GM18907 (cell line): ENCODE results near the gene ZNF284.
A peak's percentile ranks its signal among the peaks of the same experiment; 100 is the strongest.

Experiments used
- ATAC-seq: cut with Tn5 transposase; IDR thresholded peaks from one replicate; pipeline ENCODE4 v1.9.1; 2021; ENCODE audit warnings: mild to moderate bottlenecking, moderate library complexity; ENCODE audit not compliant: unreplicated experiment

ZNF284 gene

DNA sequence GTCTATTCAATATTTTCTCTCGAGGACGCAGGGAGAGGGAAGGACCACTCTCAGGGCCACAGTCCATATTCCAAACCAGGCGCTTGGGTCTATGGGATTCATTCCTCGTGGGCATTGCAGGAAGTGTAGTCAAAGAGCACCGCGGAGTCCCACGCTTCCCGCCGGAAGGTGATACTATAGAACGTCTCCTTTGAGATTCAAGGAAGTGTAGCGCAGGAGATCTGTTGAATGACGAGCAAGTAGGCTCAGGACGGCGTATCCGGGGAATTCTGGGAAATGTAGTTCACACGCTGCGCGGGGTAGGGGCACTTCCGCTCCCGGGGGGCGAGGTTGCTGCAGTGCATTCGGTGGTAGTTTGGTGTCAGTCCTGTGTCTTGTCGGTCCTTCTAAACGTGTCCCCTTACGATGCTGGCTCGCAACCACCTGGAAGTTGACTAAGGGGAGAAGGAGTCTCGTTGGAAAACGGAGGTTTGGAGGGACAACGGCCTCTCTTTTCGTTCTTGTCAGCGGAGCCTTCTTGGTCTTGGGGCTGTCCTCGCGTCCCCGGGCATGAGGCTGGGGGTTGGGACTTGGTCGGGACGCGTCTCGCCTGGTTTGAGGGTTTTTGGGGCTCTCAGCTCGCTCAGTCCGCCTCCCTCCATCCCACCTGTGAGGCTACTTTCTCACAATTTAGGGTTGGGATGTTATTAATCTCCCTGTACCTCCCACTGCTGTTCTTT lies at the start of gene ZNF284:
Gene ZNF284 (plus strand): TSS at position 336 of the 719 bp plus-strand sequence. CDS start 4,231 bp downstream, outside the sequence.
- ATAC-seq = peak; percentile 93

DNA sequence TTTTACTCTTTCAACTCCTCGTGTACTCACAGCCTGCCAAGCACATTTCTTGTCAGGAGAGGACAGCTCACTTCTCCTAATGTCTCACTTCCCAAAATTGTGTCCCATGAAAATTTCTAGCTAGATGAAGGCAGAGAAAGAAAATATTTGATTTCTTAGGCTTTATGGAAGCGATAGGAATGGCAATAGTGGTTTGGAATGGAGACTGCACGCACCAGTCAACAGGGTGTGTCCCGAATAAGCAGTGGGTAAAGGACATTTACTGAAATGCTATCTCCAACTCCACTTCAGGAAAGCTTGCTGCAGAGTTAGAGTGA lies 47.1 kb upstream of the ZNF284 start:
- no peak for ATAC-seq

DNA sequence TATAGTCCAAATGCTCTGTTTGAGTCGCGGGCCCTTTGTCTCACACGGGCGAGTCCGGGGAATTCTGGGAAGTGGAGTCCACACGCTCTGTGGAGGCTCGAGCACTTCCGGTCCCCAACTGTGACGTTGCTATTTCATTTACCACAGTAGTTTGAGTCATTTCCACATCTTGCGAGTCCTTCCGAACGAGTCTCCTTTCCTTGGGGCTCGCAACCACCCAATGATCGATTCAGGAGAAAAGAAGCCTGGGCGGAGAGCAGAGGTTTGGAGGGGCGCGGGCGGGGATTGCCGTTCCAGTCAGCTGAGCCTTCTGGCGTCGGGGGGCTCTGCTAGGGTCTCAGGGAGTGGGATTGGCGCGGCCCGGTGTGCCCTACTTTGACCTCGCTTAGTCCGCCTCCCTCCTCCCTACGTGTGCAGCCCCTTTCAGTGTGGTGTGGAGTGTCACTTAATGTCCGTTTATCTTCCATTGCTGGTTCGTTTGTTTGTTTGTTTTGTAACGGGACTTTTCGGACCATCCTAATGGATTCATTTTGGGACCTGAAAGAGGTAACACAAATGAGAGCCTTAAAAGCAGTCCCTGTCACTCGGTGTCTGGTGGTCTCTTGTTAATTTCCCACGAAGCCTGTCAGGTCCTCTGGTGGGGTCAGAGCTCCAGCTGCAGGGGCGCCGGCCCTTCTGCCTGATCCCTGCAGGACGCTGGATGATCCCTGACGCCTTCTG lies 46.6 kb upstream of the ZNF284 start, which contains the start of gene ZNF222:
Gene ZNF222 (plus strand): TSS at position 163 of the 720 bp plus-strand sequence. CDS start 58 bp downstream, at position 221.
- ATAC-seq = peak; percentile 93

DNA sequence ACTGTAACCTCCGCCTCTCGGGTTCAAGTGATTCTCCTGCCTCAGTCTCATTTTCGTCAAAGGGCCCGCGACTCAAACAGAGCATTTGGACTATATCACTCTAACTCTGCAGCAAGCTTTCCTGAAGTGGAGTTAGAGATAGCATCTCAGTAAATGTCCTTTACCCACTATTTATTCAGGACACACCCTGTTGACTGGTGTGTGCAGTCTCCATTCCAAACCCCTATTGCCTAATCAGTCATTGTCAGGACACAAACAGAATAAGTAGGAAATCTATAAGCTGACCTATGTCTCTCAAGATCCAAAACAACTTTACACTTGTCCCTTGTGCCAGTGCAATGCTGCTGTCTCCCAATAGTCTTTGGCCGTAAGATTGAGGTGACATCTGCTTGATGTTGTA lies 45.3 kb upstream of the ZNF284 start:
- no peak for ATAC-seq

DNA sequence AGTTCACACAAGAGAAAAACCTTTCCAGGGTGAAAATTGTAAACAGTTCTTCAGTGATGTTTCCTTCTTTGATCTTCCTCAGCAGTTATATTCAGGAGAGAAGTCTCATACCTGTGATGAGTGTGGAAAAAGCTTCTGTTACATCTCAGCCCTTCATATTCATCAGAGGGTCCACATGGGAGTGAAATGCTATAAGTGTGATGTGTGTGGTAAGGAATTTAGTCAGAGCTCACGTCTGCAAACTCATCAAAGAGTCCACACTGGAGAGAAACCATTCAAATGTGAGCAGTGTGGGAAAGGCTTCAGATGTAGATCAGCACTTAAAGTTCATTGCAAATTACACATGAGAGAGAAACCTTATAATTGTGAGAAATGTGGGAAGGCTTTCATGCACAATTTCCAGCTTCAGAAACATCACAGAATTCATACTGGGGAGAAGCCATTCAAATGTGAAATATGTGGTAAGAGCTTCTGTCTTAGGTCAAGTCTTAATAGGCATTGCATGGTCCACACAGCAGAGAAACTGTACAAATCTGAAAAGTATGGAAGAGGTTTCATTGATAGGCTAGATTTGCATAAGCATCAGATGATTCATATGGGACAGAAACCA lies 39.9 kb upstream of the ZNF284 start:
- no peak for ATAC-seq

DNA sequence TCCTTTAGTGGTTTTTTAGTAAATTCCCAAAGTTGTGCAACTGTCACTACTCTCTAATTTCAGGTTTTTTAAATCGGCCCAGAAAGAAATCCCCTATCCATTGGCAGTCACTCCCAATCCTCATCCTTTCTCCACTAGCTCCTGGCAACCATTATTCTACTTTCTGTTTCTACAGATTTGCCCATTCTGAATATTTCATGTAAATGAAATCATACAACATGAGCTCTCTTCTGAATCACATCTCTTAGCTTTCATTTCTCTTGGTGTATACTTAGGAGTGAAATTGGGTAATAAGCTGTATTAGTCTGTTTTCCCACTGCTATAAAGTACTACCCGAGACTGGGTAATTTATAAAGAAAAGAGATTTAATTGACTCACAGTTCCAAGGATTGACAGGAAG lies 29.8 kb upstream of the ZNF284 start:
- ATAC-seq = no peak

DNA sequence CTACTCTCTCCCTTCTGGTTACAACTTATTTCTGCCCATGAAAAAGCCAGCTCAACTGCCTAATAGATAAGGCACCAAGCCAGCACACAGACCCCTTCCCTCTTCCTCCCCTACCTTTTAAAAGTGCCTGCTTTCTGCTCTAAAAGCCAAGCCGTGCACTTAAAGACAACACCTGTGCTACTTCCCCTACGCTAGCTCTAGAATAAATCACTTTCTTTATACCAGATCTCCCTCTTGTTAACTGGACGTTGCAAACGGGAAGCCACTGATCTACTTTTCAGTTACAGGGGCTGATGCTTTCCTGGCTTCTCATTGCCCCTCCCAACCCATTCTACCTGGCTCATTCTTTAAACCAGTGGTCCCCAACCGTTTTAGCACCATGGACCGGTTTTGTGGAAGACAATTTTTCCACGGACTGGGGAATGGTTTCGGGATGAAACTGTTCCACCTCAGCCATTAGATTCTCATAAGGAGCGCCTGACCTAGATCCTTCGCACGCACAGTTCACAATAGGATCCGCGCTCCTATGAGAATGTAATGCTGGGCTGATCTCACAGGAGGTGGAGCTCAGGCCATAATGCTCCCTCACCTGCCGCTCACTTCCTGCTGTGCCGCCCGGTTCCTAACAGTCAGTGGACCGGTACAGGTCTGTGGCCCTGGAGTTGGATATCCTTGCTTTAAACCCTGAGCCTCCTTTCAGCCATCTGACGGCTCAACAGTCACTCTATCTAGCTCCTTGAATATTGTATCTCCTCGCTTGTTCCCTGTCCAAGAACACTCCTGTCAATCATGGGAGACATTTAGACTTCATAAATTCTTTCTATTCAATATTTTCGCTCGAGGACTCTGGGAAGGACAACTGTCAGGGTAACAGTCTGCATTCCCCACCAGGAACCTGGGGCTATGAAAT lies 21.0 kb upstream of the ZNF284 start:
- ATAC-seq = peak; percentile 24

DNA sequence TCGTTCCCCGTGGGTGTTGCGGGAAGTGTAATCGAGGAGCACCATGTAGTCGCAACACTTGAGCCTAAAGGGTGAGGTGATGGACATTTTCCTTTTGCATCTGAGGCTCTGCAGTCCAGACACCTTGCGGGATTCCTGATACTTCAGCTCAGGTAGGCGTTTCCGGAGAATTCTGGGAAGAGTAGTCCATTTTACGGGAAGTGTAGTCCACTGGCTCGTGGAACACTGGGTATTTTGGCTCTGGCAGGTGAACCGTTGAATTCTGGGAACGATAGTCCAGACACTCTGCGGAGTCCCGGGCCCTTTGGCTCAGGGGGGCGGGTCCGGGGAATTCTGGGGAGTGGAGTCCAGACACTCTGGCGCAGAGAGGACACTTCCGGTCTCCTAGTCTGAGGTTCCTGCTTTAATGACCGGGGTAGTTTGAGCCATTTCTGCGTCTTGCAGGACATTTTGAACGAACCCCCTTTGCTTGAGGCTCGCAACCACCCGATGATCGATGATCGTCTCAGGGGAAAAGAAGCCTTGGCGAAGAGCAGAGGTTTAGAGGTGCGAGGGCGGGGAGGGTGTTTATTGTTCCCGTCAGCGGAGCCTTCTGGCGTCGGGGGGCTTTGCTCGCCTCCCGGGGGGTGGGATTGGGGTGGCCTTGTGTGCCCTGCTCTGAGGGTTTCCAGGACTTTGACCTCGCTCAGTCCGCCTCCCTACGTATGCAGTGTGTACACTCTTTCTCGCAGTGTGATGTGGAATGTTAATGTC lies 20.1 kb upstream of the ZNF284 start, which contains the start of gene ZNF223:
Gene ZNF223 (plus strand): TSS at position 387 of the 753 bp plus-strand sequence. CDS start 3,141 bp downstream, outside the sequence.
- ATAC-seq = peak; percentile 72

DNA sequence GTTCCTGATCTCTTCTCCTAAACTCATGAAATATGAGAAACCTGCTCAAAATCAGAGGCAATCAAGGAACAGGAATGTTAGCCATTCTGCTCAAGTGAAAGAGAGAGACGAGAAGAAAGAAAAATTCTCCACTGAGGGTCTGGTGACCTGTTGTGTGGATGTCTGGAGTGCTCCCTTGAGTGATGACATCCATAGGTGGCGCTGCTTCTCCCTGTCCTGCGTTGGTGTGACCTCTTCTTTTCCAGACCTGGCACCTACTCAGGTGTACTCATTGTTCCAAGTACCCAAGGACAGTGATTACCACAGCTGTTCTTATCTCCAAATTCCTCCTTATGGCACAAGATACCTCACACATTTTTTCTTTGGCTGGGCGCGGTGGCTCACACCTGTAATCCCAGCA lies 16.1 kb upstream of the ZNF284 start:
- ATAC-seq = no peak

DNA sequence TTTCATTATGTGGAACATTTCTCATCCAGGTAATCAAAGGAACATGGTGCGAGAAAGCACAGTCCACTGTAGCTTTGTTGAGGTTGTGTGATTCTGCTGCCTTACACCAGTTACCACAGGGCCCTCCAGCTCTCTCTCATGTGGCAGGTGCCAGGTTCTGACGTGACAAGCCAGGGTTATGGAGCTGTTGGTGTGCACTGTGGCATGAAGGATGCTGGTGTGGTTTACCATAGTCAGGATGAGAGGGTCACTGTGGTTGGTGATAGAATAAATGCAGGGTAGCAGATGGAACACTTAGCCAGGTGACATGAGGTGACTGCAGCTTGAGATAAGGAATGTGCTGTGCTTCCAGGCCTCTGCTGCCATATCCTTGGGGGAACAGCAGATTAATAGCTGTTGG lies 12.7 kb upstream of the ZNF284 start:
- no peak for ATAC-seq

DNA sequence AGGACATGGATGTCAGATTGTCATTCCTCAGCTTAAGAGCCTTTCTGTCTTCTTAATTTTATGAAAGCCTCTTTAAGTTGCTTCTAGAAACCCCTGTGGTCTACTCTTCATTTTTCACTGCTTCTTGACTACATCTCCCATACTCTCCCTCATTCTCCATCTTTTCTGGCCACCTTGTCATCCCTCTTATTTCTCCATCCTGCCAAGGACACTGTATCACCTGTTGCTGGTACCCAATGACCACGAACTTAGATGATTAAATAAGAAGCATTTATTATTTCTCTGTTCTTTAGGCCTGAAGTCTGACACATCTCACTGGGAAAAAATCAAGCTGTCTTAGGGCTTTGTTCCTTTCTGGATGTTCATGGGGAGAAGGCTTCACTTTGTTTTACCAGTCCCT lies 10.9 kb upstream of the ZNF284 start:
- no peak for ATAC-seq

DNA sequence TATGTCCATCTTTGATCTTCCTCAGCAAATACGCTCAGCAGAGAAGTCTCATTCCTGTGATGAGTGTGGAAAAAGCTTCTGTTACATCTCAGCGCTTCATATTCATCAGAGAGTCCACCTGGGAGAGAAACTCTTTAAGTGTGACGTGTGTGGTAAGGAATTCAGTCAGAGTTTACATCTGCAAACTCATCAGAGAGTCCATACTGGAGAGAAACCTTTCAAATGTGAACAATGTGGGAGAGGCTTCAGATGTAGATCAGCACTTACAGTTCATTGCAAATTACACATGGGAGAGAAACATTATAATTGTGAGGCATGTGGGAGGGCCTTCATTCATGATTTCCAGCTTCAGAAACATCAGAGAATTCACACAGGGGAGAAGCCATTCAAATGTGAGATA lies 5.7 kb upstream of the ZNF284 start:
- ATAC-seq = no peak

DNA sequence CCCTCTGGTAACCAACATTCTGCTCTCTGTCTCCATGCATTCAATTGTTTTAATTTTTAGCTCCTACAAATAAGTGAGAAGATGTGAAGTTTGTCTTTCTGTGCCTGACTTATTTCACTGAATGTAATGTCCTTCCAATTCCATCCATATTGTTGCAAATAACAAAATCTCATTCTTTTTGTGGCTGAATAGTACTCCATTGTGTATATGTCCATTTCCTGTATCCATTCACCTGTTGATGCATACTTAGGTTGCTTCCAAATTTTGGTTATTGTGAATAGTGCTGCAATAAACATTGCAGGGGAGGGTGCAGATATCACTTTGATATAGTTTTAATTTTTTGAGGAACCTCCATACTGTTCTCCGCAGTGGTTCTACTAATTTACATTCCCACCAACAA lies 2.5 kb upstream of the ZNF284 start:
- ATAC-seq = no peak

DNA sequence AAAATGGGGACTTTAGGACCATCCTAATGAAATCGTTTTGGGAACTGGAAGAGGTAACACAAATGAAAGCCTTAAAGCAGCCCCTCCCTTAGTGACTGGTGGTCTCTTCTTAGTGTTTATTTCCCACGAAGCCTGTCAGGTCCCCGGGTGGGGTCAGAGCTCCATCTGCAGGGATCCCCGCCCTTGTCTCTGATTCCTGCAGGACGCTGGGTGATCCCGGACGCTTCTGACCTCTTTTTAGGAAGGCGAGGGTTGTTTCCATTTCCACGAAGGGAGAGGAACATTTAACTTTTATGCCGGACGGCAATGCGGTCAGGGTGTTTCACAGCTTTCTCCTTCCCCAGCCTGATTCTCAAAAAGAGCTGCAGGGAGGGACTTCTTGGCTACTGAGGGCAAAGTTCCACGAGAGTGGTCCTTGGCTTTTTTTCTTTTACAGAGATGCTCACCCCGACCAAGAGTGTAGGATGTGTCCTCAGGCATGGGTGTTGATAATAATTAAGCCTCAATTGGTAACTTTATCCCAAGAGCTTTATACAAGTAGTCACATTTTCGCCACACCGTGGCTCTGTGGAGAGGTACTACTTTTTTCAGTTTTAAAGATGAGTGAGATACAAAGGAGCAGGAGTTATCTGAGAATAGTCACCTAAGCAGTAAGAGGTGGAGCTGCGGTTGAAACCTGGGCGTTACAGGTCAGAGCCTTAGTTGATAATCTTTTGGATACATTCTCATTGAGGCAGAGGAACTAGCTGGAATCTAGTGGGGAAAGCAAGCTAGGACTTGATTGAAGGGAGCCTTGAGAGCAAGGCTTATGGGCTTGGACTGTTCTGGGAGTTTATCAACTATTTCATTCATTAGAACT lies 813 bp downstream of the ZNF284 start:
- ATAC-seq = no peak

DNA sequence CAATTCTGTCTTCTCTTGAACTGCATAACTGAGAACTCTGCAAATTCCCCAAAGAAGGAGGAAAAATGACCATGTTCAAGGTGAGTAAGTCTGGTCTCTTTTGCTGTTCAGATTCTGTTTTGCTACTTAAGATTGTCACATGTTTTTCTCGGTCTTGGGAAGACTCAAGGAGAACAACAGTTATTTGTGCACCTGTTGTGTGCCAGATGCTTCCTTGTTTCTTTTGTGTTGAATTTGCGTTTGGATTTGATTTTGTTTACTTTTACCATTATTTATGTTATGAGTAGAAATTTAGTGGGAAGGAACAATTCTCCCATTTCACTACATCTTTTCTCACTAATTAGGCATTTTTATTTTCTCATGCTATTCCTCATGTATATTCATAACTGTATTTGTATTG lies 4.4 kb downstream of the ZNF284 start:
- no peak for ATAC-seq

DNA sequence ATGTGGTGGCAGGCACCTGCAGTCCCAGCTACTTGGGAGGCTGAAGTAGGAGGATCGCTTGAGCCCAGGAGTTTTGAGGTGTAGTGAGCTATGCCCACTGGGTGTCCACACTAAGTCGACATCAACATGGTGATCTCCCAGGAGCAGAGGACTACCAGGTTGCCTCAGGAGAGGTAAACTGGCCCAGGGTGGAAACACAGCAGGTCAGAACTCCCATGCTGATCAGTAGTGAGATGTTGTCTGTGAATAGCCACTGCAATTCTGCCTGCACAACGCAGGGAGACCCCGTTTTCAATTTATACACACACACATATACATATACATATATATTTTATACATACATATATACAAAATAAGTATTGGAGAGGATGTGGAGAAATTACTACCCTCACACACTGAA lies 20.1 kb downstream of the ZNF284 start:
- ATAC-seq = no peak

DNA sequence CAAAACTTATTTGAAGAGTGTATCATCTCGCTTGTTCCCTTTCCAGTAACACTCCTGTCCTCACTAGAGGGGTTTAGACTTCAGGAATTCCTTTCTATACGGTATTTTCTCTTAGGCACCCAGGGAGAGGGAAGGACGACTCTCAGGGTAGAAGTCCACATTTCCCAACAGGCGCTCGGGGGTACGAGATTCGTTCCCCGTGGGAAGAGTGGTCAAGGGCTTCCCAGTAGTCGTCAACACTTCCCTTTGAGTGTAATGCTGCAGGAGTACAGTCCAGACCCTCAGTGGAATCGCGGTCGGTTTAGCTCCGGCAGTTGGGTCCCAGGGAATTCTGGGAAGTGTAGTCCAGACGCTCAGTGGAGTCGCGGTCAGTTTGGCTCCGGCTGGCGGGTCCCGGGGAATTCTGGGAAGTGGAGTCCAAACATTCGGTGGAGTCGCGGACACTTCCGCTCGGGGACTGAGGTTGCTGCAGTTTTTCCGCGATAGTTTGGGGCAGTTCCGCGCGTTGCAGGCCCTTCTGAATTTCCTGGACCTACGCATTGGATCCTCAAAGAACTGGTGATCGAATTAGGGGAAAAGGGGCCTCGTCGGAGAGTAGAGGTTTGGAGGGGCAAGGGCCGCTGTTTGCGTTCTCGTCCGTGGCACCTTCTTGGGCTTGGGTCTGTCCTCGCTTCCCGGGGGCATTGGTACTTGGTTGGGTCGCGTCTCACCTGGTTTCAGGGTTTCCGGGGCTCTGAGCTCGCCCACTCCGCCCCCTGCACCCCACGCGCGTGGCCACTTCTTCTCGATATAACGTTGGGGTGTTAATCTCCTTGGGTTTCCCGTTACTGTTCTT lies 22.2 kb downstream of the ZNF284 start, which contains the start of gene ZNF224:
Gene ZNF224 (plus strand): TSS at position 431 of the 835 bp plus-strand sequence. CDS start 3,513 bp downstream, outside the sequence.
- peak; percentile 91 for ATAC-seq

DNA sequence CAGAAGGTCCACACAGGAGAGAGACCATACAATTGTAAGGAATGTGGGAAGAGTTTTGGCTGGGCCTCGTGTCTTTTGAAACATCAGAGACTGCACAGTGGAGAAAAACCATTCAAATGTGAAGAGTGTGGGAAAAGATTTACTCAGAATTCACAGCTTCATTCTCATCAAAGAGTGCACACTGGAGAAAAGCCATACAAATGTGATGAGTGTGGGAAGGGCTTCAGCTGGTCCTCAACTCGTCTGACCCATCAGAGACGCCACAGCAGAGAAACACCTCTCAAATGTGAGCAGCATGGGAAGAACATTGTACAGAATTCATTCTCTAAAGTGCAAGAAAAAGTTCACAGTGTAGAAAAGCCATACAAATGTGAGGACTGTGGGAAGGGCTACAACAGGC lies 35.8 kb downstream of the ZNF284 start:
- no peak for ATAC-seq
